HG03280 (cell line): Measurements from ENCODE around the gene PAQR5.

Experiments used
- ATAC-seq: cut with Tn5 transposase; IDR thresholded peaks from one replicate; pipeline ENCODE4 v1.9.1; 2021; ENCODE audit warnings: mild to moderate bottlenecking, moderate library complexity; ENCODE audit not compliant: unreplicated experiment

Gene PAQR5

GRCh38 chr15:69456208-69457166, 157.8 kb downstream of the PAQR5 start:
- no peak for ATAC-seq
